Right hindlimb (tissue), 1 donor: ENCODE data around the gene CAMSAP1.
"Not testable (repeated sequence)": the region's sequence is repeated elsewhere in the genome, so short reads cannot be mapped to it uniquely, and the experiment has no call there.

Source experiments
- DNase-seq: peaks from one replicate; pipeline ENCODE4 v3.0.0-alpha.2; 2018

CAMSAP1 gene

DNA sequence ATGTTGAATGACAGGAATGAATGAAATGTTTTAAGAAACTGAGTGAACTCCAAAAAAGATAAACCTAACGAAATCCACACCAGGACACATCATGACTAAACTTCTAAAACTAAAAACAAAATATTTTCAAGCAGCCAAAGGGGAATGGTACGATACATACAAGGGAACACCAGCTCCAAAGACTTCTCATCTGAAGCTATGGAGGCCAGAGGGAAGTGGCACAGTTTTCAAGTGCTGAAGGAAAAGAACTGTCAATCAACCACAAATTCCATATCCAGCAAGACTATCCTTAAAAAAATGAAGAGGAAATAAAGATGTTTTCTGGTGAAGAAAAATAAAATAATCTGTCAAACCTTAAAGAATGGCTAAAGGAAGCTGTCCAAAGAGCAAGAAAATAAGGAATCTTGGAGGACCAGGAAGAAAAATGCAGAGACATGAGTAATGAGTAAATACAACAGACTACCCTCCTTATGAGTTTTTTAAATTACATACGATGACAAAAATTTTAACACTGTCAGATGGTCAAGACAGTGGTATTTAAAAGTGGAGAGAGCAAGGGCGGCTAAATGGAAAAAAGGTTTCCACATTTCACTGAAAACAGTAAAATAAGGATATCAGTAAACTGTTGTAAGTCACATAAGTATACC lies 12.0 kb downstream of the CAMSAP1 start:
- DNase-seq = no peak

DNA sequence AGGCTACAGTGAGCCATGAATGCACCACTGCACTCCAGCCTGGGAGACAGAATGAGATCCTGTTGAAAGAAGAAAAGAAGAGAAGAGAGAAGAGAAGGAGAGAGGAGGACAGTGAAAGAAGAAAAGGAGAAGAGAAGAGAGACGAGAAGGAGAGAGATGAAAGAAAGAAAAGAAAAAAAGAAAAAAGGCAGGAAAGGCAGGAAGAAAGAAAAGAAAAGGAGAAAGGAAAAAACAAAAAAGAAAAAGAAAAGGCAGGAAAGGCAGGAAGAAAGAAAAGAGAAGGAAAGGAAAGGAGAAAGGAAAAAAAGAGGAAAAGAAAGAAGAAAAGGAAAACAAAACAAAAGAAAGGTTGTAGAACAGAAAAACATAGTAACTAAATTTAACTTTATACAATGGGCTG lies 14.2 kb downstream of the CAMSAP1 start:
- DNase-seq = no peak

DNA sequence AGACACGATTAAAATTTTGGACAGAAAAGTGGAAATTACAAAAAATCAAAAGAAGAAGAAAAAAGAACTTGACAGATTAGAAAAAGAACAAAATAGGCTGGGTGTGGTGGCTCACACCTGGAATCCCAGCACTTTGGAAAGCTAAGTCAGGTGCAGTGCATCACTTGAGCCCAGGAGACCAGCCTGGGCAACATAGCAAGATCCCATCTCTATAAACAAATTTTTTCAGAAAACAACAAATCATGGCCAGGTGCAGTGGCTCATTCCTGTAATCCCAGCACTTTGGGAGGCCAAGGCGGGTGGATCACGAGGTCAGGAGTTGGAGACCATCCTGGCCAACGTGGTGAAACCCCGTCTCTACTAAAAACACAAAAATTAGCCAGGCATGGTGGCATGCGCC lies 15.0 kb downstream of the CAMSAP1 start:
- not testable (repeated sequence) for DNase-seq

DNA sequence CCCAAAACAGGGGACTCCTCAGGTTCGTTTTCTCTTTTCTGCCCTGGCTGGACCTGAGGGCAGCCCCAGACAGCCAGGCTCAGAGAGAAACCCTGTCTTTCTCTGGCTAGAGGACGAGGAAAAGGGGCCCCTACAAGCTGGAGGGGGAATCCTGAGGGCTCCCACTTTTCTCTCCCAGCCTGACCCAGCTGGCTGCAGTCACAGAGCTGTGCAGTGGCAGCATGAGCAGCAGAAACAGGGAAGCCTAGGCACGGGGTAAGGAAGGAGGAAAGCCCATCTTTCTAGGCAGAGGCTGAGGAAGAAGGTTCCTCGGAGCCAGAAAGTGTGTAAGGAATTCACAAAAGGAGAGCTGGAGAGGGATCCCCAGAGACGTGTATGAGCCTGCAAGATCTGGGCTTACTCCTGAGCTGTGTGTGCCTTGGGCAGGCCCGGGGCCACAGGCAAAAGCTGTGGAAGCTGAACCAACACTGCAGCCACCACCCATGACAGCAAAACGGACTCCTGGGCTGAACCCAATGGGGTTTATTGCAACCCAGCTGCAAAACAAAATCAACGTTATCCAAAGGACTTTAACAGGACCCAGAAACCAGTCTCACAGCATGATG lies 16.2 kb downstream of the CAMSAP1 start:
- no peak for DNase-seq

- DNase-seq = peak; percentile 35
Observed at GRCh38 chr9:135890190-135891026, 16.9 kb downstream of the CAMSAP1 start.

GRCh38 chr9:135889564-135890189 lies 17.7 kb downstream of the CAMSAP1 start:
- DNase-seq = peak; percentile 48

GRCh38 chr9:135888766-135889394 lies 18.5 kb downstream of the CAMSAP1 start:
- no peak for DNase-seq

DNA sequence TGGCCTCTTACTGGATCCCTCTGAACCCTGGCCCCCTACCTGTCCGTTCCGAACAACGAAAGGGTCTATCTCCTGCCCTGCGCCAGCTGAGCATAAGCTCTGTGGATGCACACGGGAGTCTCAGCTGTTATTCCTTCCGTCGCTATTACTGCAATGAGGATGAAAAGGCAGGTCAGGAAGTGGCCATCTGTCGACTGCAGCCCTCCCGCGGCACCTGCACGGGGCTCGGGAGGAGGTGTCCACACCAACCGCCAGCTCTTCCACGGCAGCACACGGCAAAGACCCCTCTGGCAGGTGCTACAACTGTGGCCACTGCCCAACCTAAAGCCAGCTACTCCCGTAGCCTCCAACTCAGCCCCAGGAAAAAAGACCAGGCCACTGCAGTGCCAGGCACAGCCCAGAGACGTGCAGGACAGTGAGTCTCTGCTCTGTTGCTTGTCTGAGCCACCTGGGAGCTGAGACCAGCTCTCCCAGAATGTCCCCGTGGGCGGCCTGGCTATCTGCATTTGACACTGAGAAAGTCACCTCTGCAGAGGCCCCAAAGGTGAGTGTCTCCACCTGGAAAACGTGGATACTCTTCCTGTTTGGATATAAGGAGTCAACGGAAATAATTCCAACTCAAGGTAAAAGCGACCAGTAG lies 19.1 kb downstream of the CAMSAP1 start:
- no peak for DNase-seq

- DNase-seq = no peak
Observed at GRCh38 chr9:135887585-135888050, 19.7 kb downstream of the CAMSAP1 start.

- no peak for DNase-seq
Observed at GRCh38 chr9:135887021-135887507, 20.3 kb downstream of the CAMSAP1 start.

DNA sequence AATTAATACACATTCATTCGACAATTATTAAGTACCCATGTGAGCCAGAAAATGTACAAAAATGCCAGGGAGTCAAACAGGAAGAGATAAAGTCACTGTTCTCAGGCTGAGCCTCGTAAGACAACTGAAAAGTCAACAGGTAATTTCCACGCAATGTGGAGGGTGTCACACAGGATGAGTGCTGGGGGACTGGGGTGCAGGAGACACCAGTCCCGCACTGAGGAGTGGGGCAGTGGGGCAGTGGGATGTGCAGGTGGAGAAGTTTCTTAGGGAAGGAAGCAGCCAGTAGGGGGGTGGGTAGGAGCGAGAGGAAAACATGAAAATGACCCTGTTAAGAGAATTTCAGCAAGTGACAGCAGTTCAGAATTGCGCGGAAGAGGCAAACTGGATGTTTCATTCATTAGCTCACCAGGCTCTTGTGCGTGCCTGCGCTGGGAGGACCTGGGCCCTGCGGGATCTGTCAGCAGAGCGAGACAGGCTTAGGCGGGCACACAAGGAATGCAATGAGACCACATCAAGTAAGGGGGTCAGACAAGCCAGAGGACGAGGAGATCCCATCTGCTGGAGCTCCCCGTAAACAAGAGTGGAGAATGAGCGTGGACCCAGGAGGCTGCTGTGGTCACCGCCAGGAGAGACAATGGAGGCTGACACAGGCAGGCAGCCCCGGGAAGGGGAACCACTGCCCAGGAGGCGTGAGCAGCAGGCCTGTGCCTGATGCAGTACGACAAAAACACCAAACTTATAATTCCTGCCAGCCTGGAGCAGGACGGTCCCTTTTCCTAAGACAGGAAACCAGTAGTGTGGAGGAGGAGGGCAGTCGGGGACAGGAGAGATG lies 21.0 kb downstream of the CAMSAP1 start:
- no peak for DNase-seq

GRCh38 chr9:135885100-135885853 lies 22.1 kb downstream of the CAMSAP1 start:
- DNase-seq = no peak

DNA sequence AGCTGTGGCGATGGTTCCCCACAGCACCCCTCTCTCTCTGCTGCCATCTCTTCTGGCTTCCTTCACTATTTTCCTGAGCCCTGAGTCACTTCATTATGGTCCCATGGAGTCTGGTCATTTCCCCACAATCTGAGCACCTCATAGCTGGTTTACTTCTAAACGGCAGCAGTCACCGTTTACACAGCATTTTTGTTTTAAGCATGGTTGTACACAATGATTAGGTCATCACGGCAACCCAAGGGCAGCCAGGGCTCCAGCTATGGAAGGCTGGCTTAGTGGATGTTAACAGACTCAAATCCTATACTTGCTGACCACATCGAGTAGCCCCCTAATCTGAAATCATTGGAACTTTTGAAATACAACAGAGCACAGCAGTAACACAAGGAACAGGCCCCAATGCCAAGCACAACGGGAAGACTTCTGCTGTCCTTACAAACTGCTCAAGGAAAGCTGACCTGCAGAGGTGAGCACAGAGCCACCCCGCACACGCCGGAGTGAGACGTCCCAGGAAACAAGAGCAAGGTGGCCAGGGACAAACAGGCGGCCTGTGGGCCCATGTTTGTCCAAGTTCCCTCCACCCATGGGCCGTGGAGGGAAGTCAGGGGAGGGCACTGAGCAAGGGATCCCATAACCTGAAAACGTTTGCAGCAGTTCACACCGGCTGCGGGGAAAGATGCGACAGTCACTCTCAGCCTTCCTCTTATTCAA lies 22.9 kb downstream of the CAMSAP1 start:
- no peak for DNase-seq

GRCh38 chr9:135883410-135884089 lies 23.8 kb downstream of the CAMSAP1 start:
- no peak for DNase-seq

DNA sequence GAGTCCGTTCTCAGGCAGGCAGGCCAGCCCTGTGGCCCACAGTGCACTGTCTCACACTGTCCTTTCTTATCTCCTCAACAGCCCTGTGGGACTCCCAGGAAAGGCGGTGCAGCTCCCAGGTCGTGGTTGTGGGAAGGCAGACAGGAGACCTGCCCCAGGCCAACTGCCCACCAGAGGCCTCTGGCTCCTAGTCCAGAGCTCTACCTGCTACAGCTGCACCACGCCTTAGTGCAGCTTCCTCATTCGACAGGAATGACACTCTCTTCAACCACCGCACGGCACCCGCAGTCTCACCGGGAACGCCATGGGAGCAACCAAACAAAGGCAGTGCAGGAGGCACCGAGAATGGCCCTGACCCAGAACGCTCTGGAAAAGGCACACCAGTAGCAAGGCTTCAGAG lies 25.3 kb downstream of the CAMSAP1 start:
- no peak for DNase-seq

DNA sequence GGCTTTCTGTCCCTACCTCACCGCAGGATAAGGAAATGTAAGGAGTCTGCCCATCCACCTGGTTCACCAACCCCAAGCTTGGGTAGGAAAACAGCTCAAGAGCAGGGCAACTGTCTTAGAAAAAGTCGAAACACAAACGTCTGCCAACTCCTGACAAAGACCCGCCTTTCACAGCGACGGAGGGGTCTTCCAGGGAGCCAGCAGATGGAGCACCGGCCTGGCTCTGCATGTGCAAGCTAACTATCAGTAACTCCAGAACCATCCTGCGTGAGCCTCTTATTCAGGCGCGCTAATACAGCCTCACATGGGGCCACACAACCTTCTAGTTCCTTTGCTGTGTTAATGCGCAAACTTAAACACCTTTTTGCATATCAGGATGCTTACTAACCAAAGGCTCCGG lies 26.9 kb downstream of the CAMSAP1 start:
- no peak for DNase-seq

GRCh38 chr9:135879619-135880018 lies 27.7 kb downstream of the CAMSAP1 start:
- DNase-seq = no peak

DNA sequence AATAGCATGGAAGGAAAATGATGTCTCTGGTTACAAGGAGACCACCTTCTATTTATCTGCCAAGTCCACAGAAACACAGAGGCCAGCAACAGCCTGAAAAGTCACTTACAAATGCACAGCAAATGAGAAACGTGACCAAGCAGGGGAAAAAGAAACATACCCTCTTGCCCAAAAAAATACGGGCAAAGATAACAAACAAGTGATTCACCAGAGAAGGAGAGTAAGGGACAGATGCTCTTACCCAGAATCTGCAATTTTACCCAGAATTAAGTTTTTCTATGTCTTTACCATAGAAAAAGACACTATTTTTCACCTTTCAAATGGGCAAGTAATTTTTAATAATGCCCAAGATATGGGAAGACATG lies 28.1 kb downstream of the CAMSAP1 start:
- DNase-seq = no peak

DNA sequence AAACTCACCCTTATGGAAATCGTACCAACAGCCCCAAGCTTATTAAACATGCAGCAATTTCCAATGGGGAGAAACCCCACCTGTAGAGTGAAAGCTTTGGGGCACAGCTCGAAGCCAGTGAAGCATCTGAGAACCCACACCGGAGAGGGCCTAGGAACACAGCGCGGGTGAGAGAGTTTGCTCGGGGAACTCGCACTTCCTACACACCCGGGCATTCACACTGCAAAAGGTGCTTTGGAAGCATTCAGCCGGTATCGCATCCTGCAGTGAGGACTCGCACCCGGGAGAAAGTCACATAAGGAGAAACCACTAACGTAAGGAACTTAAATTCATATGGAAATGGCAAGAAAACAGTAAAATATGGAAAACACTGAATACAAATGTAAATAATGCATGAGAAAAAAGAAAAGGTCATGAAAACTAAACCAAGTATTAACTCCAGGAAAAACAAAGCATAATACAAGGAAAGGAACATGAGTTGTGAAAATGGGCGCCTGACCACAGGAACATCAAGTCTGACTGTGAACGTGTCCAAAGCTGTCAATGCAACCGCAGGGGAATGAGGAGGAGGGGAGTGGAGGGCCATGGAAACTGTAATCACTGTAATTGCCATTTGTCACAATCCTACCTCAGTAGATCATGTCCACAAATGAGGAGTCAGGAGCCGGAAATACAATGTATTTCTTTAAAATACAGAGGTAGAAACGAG lies 28.7 kb downstream of the CAMSAP1 start:
- DNase-seq = no peak
